Skeletal muscle satellite cell (primary cell): ENCODE results near the gene PHLPP1. TPM values are rescaled to one million over a fixed set of nuclear protein-coding genes. Genes with fewer than 3 reads are reported as not detected.

Experiments
- H3K27me3 ChIP-seq: 2 replicates; pipeline ENCODE4 v1.7.0; 2013; ENCODE audit warnings: low read length; ENCODE audit not compliant: control insufficient read depth, insufficient read depth
- H3K36me3 ChIP-seq: 2 replicates; pipeline ENCODE4 v1.7.0; 2013; ENCODE audit warnings: mild to moderate bottlenecking, control low read depth, low read length; ENCODE audit not compliant: insufficient read depth
- H3K4me1 ChIP-seq: 2 replicates; pipeline ENCODE4 v1.7.0; 2013; ENCODE audit warnings: low read length; ENCODE audit not compliant: control insufficient read depth, insufficient read depth
- H3K4me2 ChIP-seq: 2 replicates; pipeline ENCODE4 v1.7.0; 2013; ENCODE audit warnings: mild to moderate bottlenecking, low read length
- H3K4me3 ChIP-seq: 2 replicates; pipeline ENCODE4 v1.7.0; 2013; ENCODE audit warnings: low read length
- H3K9ac ChIP-seq: 2 replicates; pipeline ENCODE4 v1.7.0; 2013; ENCODE audit warnings: mild to moderate bottlenecking, low read depth, low read length, moderate library complexity
- H3K9me3 ChIP-seq: replicated peaks from 2 replicates; pipeline ENCODE4 v1.7.0; 2013; ENCODE audit warnings: mild to moderate bottlenecking, control low read depth, low read length
- small RNA-seq: library from RNA; depleted of rRNA; stranded (forward); fragments of <200 nt; gene quantifications from one replicate; pipeline ENCODE3, GENCODE V24; 2012

The PHLPP1 gene

DNA sequence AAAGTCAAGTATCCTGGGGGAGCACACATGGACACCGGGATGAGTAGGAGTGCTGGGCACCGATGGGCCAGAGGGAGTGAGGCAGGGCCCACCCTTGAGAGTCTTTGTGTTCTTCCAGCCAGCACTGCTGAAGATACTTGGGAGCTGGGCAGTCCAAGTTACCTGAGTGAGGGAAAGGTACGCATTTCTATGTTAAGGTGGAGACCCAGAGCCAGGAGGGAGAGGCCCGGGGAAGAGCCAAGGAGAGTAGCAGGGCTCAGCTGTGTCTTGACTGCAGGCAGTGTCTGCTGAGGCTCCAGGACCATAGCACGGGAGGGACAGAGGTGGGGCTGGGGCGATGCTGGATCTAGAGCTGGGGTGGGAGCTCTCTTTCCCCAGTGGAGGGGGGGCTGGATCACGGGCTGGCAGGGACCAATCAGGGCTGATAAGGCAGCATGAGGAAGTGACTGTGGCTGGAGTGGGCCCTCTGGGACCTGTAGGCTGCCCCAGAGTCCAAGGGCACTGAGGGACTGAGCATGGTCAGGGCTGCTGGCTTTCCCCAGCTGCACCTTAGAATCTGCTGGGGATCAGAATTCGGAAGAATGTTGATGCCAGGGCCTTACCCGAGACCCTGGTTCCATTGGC is 289.2 kb downstream of the PHLPP1 start:
- H3K36me3 ChIP-seq: no peaks in the 10 kb centered on the region
- H3K4me2 ChIP-seq: no peak overlapping the region
- H3K9ac ChIP-seq: no peak overlapping the region
- no peaks in the 10 kb centered on the region for H3K4me1 ChIP-seq
- no peak overlapping the region for H3K4me3 ChIP-seq
- peaks cover 17% of the 10 kb centered on the region for H3K27me3 ChIP-seq
- no peaks in the 10 kb centered on the region for H3K9me3 ChIP-seq

DNA sequence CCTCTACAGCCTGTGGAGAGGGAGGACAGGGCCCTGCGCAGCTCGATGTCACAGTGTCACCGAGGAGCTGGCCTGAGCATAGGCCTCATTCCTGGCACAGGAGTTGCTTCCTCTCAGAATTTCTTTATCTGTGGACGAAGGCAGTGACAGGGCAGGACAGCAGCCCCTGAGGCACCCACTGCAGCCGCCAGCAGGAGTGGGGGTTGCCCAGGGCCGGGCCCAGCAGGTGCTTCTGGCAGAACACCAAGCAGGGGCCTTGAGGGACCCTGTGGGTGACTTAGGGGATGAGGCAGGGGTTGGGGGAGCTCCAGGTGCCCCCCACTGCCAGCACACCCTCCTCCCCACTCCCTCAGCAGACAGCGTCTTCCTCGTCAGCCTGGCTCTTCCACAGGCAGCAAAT is 290.0 kb downstream of the PHLPP1 start:
- Histone ChIP-seq H3K4me1 (no peaks in the 10 kb centered on the region), H3K9ac (no peak overlapping the region), H3K36me3 (no peaks in the 10 kb centered on the region), H3K9me3 (no peaks in the 10 kb centered on the region), H3K27me3 (peaks cover 21% of the 10 kb centered on the region), H3K4me2 (no peak overlapping the region), H3K4me3 (no peak overlapping the region)

DNA sequence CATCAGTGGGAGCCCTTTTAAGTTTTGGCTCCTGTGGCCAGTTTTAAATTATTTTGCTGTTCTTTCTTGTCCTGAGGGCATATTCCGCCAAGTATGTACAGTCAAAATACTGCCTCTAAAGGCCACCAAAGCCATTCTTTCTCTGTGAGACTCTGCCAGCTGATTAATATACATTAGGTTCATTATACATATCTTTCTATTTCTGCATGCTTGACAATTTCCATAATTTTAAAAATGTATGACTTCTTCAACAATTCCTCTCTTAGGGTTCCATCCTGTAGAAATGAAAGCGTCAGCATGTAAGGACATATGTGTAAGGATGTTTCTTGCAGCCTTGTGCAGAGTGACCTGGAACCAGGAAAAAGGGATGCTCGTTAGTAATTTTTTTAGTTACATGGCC is 291.9 kb downstream of the PHLPP1 start:
- Histone ChIP-seq H3K4me2 (no peak overlapping the region), H3K4me1 (no peaks in the 10 kb centered on the region), H3K36me3 (no peaks in the 10 kb centered on the region), H3K9me3 (no peaks in the 10 kb centered on the region), H3K27me3 (peaks cover 39% of the 10 kb centered on the region), H3K4me3 (no peak overlapping the region), H3K9ac (no peak overlapping the region)

DNA sequence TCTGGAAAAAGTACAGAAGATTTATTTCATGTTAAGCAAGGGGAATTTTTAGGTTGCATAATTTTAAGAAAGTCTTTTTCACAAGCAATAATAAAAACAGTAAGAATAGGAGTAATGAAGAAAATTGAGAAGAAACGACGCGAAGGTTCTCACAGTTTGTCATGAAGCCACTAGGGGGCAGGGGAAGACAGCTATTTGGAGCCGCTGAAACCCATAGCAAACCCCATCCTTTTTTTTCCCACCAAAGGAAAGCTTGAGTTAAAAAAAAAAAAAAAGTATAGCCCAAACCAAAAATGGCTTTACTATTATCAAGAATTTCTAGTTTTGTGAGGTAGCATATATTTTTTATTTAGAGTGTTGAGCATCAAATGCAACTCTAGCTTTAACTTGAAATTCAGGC is 300.9 kb downstream of the PHLPP1 start:
- H3K4me1 ChIP-seq: no peaks in the 10 kb centered on the region

DNA sequence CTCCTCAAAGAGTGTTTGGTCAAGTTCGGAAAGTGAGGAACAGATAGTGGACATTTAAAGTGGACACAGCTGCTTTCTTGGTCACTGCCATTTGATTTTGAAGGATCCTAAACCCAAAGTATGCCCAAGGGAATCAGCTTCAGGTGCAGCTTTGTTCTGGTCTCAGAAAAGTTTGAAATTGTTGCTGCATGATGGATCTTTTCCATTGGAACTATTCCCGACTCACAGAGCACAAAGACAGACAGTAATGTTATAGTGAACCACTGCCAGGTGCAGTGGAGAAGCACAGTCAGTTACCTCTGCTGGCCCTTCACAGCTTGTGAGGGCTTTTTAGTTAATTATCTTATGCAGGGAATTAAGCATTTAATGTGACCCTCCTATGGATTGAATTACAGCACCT is 301.7 kb downstream of the PHLPP1 start:
- peaks cover 53% of the 10 kb centered on the region for H3K27me3 ChIP-seq
- H3K9ac ChIP-seq: no peak overlapping the region
- no peaks in the 10 kb centered on the region for H3K4me1 ChIP-seq
- H3K36me3 ChIP-seq: no peaks in the 10 kb centered on the region
- H3K4me2 ChIP-seq: no peak overlapping the region
- H3K9me3 ChIP-seq: no peaks in the 10 kb centered on the region
- no peak overlapping the region for H3K4me3 ChIP-seq

More for the DNA sequence above, 300.9 kb downstream of the PHLPP1 start:
- Histone ChIP-seq H3K9me3 (no peaks in the 10 kb centered on the region), H3K4me3 (no peak overlapping the region), H3K4me2 (no peak overlapping the region), H3K36me3 (no peaks in the 10 kb centered on the region), H3K9ac (no peak overlapping the region), H3K27me3 (peaks cover 61% of the 10 kb centered on the region)

DNA sequence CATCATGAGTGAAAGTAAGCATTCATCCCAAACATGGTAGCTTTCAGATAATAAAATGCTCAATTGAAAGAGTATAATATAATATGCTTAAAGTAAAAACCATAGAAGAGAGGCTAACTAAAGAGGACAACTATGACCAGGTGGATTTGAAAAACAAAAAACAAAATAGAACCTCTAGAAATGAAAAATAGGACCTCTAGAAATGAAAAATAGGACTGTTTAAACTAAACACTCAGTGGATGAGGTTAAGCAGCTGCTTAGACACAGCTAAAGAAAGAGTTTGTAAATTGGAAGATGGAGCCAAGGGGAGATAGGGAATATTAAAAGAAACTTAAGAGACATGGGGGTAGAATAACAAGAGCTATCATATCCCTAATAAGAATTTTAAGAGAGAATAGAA is 302.6 kb downstream of the PHLPP1 start:
- no peak overlapping the region for H3K4me3 ChIP-seq
- no peak overlapping the region for H3K9ac ChIP-seq
- H3K27me3 ChIP-seq: peaks cover 47% of the 10 kb centered on the region
- no peaks in the 10 kb centered on the region for H3K9me3 ChIP-seq
- no peaks in the 10 kb centered on the region for H3K4me1 ChIP-seq
- no peaks in the 10 kb centered on the region for H3K36me3 ChIP-seq
- no peak overlapping the region for H3K4me2 ChIP-seq

DNA sequence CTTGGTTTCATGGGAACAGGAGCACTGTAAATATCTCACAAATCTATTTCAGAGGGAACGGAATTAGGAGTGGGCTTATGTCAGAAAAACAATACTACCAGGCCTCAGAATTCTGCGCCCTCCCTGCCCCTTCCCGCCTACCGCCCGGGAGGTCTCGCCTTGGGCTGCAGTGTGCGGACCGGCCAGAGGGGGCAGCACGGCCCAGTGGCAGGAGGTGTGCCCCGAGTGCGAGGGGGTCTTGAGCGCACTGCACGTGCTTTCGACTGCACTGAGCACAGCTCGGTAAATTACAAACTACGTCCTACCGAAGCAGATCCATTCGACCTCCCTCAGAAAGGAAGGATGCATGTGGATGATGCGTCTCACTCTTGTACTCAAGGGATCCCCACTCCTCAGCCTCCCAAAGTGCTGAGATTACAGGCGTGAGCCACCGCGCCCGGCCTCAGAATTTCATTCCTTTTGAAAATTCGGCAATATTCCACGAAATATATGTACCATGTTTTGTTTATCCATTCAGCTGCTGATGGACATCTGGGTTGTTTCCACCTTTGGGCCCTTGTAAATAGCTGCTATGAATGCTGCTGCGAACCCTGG is 307.2 kb downstream of the PHLPP1 start:
- H3K4me1 ChIP-seq: no peaks in the 10 kb centered on the region
- H3K9ac ChIP-seq: no peak overlapping the region
- peaks cover 37% of the 10 kb centered on the region for H3K27me3 ChIP-seq
- no peaks in the 10 kb centered on the region for H3K9me3 ChIP-seq
- no peak overlapping the region for H3K4me2 ChIP-seq
- H3K4me3 ChIP-seq: no peak overlapping the region
- no peaks in the 10 kb centered on the region for H3K36me3 ChIP-seq

DNA sequence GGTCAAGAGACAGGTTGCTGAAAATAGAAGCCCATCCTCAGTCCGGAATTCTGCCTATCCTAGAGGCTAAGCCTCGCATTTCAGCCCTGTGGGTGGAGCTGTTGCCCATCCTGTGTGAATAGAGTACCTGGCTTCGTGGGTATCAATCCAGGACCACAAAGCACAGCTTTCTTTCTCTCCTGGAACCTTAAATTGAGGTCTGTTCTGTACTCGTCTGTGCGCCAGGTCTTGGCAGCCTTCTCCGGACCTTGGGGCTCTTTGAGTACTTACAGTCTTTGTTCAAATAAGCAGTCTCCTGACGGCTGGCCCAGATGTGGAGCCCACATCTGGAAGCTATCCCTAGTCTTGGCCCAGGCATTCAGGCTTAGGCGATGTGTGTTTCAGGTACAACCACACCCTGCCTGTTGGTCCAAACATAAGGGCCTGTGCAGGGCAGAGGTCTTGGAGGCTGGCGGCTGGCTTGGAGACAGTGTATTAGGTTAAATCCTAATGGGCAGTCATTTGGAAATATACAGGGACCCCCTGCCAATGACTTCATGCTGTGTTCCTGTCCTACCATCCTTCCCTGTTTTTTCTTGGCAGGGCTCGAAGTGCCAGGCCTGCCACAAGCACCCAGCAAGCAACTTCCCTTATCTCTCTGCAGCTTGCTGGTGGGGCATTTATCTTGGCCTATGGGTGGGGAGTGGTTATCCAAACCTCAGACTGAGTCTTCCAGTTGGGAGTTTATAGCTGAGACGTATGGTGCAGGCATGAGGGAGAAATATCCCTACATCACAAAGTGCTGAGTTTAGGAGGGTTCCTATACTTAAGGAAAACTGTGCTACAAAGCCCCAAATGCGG is 310.1 kb downstream of the PHLPP1 start:
- H3K4me3 ChIP-seq: no peak overlapping the region

DNA sequence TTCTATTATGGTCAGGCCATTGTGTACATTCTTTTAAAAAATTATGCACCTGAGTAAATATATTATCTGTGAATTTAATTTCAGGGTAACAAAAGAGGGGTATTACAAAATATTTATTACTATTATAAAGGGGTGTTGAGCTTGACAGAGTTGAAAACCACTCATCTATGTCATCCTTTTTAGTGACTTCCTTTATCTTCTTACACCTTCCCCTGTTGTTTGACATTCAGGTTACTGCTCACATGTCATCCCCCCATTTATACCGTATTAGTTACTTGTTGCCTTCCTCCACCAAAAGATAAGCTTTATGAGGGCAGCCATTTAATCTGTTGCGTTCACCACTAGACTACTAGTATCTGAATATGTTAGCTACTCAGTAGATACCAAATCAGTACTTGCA is 313.0 kb downstream of the PHLPP1 start:
- no peak overlapping the region for H3K4me2 ChIP-seq
- H3K9ac ChIP-seq: no peak overlapping the region
- H3K4me1 ChIP-seq: no peaks in the 10 kb centered on the region
- H3K36me3 ChIP-seq: no peaks in the 10 kb centered on the region
- H3K4me3 ChIP-seq: no peak overlapping the region
- peaks cover 15% of the 10 kb centered on the region for H3K27me3 ChIP-seq
- no peaks in the 10 kb centered on the region for H3K9me3 ChIP-seq

More for the DNA sequence above, 310.1 kb downstream of the PHLPP1 start:
- Histone ChIP-seq H3K27me3 (peaks cover 21% of the 10 kb centered on the region), H3K9me3 (no peaks in the 10 kb centered on the region), H3K4me1 (no peaks in the 10 kb centered on the region), H3K36me3 (no peaks in the 10 kb centered on the region), H3K9ac (no peak overlapping the region), H3K4me2 (no peak overlapping the region)

Small RNA genes within 50 kb of the gene (small RNA-seq; reads per million reads assigned to genes)
- not detected for gene RNU6-142P
